Measurements from ENCODE around the gene NF2.
A peak's percentile ranks its signal among the peaks of the same experiment; 100 is the strongest.
"Not testable (repeated sequence)": the region's sequence is repeated elsewhere in the genome, so short reads cannot be mapped to it uniquely, and the experiment has no call there.

NF2 gene

GRCh38 chr22:29603358-29604075, at the start of gene NF2:
NF2 (plus strand) TSS chr22:29603633; CDS start chr22:29603999, 366 bp downstream.
- peak; percentile 97 for DNase-seq (ENCODE audit: low read depth)

GRCh38 chr22:29555065-29555644, 48.3 kb upstream of the NF2 start:
- no peak for DNase-seq (ENCODE audit: low read depth)

DNA sequence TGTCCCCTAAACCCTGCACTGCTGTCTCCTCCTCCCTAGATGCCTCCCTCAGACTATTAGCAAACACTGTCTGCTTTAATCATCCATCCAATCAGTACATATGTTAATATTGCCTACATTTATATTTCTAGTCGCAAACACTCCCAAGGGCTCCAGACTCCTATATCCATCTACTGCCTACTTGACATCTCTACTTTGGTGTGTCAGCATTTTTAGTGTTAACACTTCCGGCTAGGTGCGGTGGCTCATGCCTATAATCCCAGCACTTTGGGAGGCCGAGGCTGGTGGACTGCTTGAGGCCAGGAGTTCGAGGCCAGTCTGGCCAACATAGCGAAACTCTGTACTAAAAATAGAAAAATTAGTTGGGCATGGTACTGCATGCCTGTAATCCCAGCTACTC, 44.4 kb upstream of the NF2 start:
- DNase-seq (ENCODE audit: low read depth), result no peak

DNA sequence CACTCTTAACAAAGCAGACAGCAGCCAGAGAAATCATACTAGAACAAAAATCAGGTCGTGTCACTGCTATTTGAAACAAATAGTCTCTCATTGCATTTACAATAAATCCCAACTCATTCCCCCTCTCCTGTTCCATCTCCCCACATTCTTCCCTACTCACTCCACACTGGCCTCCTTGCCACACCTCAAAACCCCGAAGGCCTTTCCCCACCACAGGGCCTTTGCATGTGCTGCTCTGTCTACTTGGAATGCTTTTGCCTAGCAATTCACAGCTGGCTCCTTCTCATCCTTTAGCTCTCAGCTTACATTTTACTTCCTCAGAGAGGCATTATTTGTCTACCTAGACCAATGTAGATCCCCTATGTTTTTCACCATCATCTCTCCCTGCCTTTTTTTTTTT, 43.6 kb upstream of the NF2 start:
- DNase-seq (ENCODE audit: low read depth), result no peak

DNA sequence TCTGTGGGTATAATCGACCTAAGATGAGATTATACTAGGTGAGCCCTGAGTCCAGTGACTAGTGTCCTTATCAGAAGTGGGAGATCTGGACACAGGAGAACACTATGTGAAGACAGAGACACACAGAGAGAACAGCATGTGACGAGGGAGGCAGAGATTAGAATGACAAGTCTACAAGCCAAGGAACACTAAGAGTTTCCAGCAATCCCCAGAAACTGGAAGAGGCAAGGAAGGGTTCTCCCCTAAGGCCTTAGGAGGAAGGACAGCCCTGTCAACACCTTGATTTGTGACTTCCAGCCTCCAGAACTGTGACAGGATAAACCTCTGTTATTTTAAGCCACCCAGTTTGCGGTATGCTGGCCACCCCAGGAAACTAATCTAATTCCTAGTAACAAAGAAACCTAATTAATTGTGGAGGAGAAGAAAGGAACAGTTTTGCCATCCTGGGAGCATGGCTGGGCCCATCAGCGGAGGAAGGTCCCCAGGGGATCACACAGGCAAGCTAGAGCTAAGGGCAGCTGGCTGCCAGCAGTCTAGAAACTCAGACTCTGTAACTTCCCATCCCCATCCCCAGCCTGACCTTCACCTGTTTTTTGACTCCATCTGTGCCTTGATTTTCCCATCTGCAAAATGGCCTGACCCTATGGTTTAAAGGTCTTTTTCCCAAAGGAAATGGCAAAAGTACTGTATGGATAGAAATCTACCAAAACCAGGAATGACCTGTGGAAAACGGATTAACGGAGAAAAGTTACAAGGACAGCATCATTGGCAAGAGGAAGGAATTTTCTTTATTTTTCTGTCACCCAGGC, 39.6 kb upstream of the NF2 start:
- DNase-seq (ENCODE audit: low read depth), result no peak

GRCh38 chr22:29566513-29566912, 36.9 kb upstream of the NF2 start:
- DNase-seq (ENCODE audit: low read depth), result not testable (repeated sequence)

DNA sequence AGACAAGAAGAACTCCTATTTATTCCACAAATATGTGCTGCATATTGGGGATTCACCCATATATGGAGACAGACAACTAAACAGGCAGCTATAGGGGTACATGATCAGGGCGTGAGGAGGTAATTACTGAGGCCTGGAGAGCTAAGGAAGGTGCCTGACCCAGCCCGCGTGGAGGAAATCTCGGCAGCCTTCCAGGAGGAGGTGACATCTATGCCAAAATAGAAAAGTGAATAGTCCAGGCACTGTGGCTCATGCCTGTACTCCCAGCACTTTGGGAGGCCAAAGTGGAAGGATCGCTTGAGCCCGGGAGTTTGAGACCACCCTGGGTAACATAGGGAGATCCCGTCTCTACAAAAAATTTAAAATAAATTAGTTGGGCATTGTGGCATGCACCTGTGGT, 36.1 kb upstream of the NF2 start:
- DNase-seq (ENCODE audit: low read depth), result no peak

DNA sequence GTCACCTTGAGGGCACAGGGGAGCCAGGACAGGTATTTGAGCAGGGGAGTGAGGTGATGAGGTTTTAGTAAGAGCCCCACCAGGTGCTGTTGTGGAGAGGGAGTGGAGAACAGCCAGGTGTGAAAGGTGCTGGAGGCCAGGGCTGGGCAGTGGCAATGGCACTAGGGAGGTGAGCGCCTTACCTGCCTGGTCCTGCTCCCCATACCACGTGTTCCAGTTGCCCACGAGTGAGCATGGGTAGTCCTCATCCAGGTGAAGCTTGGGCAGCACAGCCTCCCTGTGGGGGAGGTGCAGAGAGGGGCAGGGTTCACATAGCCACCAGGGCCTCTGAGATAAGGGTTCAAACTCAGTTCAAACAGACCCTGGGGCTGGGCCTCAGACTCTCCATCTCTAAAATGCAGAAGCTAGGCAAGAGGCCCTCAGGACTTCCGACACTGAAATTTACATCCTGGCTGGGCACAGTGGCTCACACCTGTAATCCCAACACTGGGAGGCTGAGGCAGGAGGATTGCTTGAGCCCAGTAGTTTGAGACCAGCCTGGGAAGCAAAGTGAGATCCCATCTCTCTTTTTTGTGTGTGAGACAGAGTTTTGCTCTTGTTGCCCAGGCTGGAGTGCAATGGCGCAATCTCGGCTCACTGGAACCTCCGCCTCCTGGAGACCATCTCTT, 34.3 kb upstream of the NF2 start:
- DNase-seq (ENCODE audit: low read depth), result no peak

- DNase-seq (ENCODE audit: low read depth), result no peak
Measured at GRCh38 chr22:29570456-29570855, 33.0 kb upstream of the NF2 start.

- DNase-seq (ENCODE audit: low read depth), result no peak
Measured at GRCh38 chr22:29570912-29571549, 32.4 kb upstream of the NF2 start.

DNA sequence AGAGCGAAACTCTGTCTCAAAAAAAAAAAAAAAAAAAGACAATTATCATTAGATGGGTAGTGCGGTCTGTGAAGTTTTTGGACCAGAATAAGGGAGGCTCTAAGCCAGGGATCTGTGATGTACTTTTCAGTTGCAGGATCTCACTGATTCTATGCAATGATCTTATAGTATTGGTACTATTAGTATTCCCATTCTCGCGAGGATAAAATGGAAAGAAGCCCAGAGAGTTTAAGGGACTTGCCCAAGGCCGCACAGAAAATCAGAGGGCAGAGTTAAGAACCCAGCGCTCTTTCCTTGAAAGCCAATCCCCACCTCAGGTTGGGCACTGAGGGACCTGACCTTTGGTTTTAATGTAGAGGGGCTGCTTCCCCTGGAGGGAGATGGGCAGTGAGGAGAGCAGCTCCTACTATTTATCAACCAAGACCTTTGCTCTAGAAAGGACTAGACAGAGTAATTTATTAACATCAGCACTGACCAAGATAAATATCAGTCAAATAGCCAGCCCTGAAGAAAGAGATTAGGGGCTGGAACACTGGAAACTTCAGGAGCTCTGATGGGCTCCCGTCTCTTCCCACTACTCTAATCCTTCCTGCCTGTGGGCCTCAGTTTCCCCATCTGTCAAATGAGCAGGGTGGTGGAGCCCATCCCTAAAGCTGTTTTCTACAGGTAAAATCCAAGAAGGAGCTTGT, 28.5 kb upstream of the NF2 start:
- DNase-seq (ENCODE audit: low read depth), result no peak

- DNase-seq (ENCODE audit: low read depth), result no peak
Measured at GRCh38 chr22:29578462-29579200, 24.8 kb upstream of the NF2 start.

DNA sequence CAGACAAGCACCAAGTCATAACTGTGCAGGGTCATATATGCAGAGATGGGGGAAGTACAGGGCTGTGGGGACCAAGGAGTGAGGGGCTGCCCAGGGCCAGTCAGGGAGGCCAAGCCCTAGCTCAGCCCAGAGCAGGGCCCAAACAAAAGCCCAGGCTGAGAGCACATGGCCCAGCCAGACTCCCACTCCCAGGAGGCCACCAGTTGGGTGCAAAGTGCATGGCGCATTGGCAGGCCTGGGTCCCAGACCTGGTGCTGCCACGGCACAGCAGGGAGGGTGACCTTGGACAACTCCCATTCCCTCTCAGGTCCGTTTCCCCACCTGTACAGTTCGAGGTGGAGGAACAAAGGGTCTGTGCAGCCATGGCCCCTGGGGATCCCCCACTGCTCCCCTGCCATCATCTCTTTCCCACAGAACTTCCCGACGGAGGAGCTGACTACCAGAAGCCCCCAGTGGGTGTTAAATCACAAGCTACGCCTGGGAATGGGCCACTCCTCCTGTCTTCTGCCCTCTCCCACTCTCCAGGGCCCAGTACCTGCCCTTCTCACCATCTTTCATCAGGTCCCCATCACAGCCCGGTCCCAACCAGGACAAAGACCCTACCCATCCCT, 23.1 kb upstream of the NF2 start:
- DNase-seq (ENCODE audit: low read depth), result no peak

GRCh38 chr22:29581799-29582198, 21.6 kb upstream of the NF2 start:
- DNase-seq (ENCODE audit: low read depth), result no peak

DNA sequence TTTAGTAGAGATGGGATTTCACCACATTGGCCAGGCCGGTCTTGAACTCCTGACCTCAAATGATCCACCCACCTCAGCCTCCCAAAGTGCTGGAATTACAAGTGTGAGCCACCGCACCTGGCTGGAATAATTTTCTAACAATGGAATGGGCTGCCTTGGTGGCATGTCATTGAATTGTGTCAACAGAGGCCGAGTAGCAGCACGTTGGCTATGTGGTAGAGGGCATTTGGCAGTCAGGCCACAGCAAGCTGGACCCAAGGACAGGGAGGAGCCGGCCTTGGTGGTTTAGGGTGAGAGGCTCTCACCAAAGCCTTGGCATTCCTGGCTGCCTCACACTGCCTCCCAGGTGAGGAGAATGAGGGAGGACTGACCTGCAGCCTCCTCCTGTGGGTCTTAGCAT, 18.5 kb upstream of the NF2 start:
- DNase-seq (ENCODE audit: low read depth), result no peak

DNA sequence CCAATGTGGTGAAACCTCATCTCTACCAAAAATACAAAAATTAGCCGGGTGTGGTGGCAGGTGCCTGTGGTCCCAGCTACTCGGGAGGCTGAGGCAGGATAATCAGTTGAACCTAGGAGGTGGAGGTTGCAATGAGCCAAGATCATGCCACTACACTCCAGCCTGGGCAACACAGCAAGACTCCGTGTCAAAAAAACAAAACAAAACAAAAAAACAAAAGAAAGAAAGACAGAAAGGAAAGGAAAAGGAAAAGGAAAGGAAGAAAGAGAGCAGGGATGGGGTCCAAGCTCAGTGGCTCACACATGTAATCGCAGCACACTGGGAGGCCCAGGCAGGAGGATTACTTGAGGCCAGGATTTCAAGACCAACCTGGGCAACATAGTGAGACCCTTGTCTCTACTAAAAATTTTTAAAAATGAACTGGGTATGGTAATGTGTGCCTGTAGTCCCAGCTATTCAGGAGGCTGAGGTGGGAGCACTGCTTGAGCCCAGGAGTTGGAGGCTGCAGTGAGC, 17.2 kb upstream of the NF2 start:
- DNase-seq (ENCODE audit: low read depth), result not testable (repeated sequence)

- DNase-seq (ENCODE audit: low read depth), result no peak
Measured at GRCh38 chr22:29587938-29588699, 15.3 kb upstream of the NF2 start.

GRCh38 chr22:29593923-29594322, 9.5 kb upstream of the NF2 start:
- DNase-seq (ENCODE audit: low read depth), result no peak

DNA sequence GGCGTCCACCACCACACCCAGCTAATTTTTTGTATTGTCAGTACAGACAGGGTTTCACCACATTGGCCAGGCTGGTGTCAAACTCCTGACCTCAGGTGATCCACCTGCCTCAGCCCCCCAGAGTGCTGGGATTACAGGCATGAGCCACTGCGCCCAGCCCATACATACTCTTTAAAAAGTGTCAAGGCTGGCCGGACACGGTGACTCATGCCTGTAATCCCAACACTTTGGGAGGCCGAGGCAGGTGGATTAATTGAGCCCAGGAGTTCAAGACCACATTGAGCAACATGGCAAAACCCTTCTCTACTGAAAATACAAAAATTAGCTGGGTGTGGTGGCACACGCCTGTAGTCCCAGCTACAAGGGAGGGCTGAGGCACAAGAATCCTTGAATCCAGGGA, 9.0 kb upstream of the NF2 start:
- not testable (repeated sequence) for DNase-seq (ENCODE audit: low read depth)

All from activated gamma-delta T cell treated with anti-CD3 and anti-CD28 coated beads, Interleukin-2, amount 50 U/mL, for 16 hours (primary cell).